Measurements from ENCODE around the gene POLN.

POLN gene

GRCh38 chr4:2141022-2141761 is 100.7 kb downstream of the POLN start:
- Histone ChIP-seq H3K9me3 (ENCODE audit: low read length) (no peaks in the 10 kb centered on the region), H3K79me2 (ENCODE audit: insufficient read depth, low read length) (no peaks in the 10 kb centered on the region), H3K4me1 (ENCODE audit: insufficient read depth, low read length, severe bottlenecking) (no peaks in the 10 kb centered on the region), H3K9me2 (ENCODE audit: low read depth, low read length) (no peaks in the 10 kb centered on the region), H3K4me3 (ENCODE audit: low read depth, low read length, poor library complexity, severe bottlenecking) (no peak overlapping the region), H3K9ac (ENCODE audit: low read length) (no peak overlapping the region), H3F3A (ENCODE audit: insufficient read depth, low read length) (no peaks in the 10 kb centered on the region), H3K4me2 (ENCODE audit: low read length) (no peak overlapping the region), H2AFZ (ENCODE audit: low read length) (no peak overlapping the region), H3K36me3 (ENCODE audit: insufficient read depth, low read length) (no peaks in the 10 kb centered on the region), H3K27me3 (ENCODE audit: insufficient read depth, low read length) (no peaks in the 10 kb centered on the region), H3K27ac (ENCODE audit: low read depth, low read length, poor library complexity, severe bottlenecking) (no peak overlapping the region), H4K20me1 (ENCODE audit: insufficient read depth, low read length) (no peaks in the 10 kb centered on the region)
- TF ChIP-seq CTCF (IDR thresholded peaks at IDR 0.05; ENCODE audit: low read length) (no peak), EZH2 (IDR thresholded peaks at IDR 0.05; ENCODE audit: borderline replicate concordance, low read length) (no peak)

GRCh38 chr4:2138846-2139500 is 102.9 kb downstream of the POLN start:
- Histone ChIP-seq H3K27ac (ENCODE audit: low read depth, low read length, poor library complexity, severe bottlenecking) (no peak overlapping the region), H3K27me3 (ENCODE audit: insufficient read depth, low read length) (no peaks in the 10 kb centered on the region), H3K9me2 (ENCODE audit: low read depth, low read length) (no peaks in the 10 kb centered on the region), H3K79me2 (ENCODE audit: insufficient read depth, low read length) (no peaks in the 10 kb centered on the region), H3K4me2 (ENCODE audit: low read length) (no peak overlapping the region), H4K20me1 (ENCODE audit: insufficient read depth, low read length) (no peaks in the 10 kb centered on the region), H3K4me3 (ENCODE audit: low read depth, low read length, poor library complexity, severe bottlenecking) (no peak overlapping the region), H2AFZ (ENCODE audit: low read length) (no peak overlapping the region), H3F3A (ENCODE audit: insufficient read depth, low read length) (no peaks in the 10 kb centered on the region), H3K36me3 (ENCODE audit: insufficient read depth, low read length) (no peaks in the 10 kb centered on the region), H3K4me1 (ENCODE audit: insufficient read depth, low read length, severe bottlenecking) (no peaks in the 10 kb centered on the region), H3K9me3 (ENCODE audit: low read length) (no peaks in the 10 kb centered on the region), H3K9ac (ENCODE audit: low read length) (no peak overlapping the region)
- TF ChIP-seq EZH2 (IDR thresholded peaks at IDR 0.05; ENCODE audit: borderline replicate concordance, low read length): no peak

- TF ChIP-seq CTCF (IDR thresholded peaks at IDR 0.05; ENCODE audit: low read length): no peak
- TF ChIP-seq EZH2 (IDR thresholded peaks at IDR 0.05; ENCODE audit: borderline replicate concordance, low read length): no peak
- Histone ChIP-seq H3K36me3 (ENCODE audit: insufficient read depth, low read length) (no peaks in the 10 kb centered on the region), H3K9ac (ENCODE audit: low read length) (no peak overlapping the region), H2AFZ (ENCODE audit: low read length) (no peak overlapping the region), H3K4me1 (ENCODE audit: insufficient read depth, low read length, severe bottlenecking) (no peaks in the 10 kb centered on the region), H3K4me2 (ENCODE audit: low read length) (no peak overlapping the region), H4K20me1 (ENCODE audit: insufficient read depth, low read length) (no peaks in the 10 kb centered on the region), H3F3A (ENCODE audit: insufficient read depth, low read length) (no peaks in the 10 kb centered on the region), H3K27me3 (ENCODE audit: insufficient read depth, low read length) (no peaks in the 10 kb centered on the region), H3K27ac (ENCODE audit: low read depth, low read length, poor library complexity, severe bottlenecking) (no peak overlapping the region), H3K9me3 (ENCODE audit: low read length) (no peaks in the 10 kb centered on the region), H3K79me2 (ENCODE audit: insufficient read depth, low read length) (no peaks in the 10 kb centered on the region), H3K4me3 (ENCODE audit: low read depth, low read length, poor library complexity, severe bottlenecking) (no peak overlapping the region), H3K9me2 (ENCODE audit: low read depth, low read length) (no peaks in the 10 kb centered on the region)
Measured at GRCh38 chr4:2136726-2137125, 105.2 kb downstream of the POLN start.
